ENCODE data around the gene CD226. TPM values are rescaled to one million over a fixed set of nuclear protein-coding genes. Genes with fewer than 3 reads are reported as not detected.

CD226 gene
- total RNA-seq, 1 experiment from 2014 or later, result 3.4 TPM

DNA sequence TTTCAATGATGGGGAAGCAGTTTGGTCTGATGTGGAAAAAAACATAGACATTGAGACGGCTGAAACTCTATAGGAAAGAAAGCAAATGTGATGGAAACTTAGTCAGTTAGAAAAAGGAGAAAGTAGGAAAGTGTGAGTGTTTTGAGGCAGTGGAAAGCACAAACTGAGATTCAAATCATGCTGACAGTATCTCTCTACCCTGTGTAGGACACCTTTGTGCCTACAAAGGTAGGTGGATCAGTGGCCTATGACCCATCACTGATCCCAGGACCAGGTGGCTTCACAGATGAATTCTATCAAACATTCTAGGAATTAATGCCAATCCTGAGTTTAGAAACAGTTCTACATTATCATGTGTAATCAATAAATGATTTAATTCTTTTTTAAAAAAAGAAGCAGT lies 57.1 kb downstream of the CD226 start:
- intact Hi-C loops (cut with micrococcal nuclease), result no loop called here
- TF ChIP-seq, protein P1, sequence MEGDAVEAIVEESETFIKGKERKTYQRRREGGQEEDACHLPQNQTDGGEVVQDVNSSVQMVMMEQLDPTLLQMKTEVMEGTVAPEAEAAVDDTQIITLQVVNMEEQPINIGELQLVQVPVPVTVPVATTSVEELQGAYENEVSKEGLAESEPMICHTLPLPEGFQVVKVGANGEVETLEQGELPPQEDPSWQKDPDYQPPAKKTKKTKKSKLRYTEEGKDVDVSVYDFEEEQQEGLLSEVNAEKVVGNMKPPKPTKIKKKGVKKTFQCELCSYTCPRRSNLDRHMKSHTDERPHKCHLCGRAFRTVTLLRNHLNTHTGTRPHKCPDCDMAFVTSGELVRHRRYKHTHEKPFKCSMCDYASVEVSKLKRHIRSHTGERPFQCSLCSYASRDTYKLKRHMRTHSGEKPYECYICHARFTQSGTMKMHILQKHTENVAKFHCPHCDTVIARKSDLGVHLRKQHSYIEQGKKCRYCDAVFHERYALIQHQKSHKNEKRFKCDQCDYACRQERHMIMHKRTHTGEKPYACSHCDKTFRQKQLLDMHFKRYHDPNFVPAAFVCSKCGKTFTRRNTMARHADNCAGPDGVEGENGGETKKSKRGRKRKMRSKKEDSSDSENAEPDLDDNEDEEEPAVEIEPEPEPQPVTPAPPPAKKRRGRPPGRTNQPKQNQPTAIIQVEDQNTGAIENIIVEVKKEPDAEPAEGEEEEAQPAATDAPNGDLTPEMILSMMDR (IDR thresholded peaks at IDR 0.05; ENCODE audit: unreplicated experiment), result no peak

DNA sequence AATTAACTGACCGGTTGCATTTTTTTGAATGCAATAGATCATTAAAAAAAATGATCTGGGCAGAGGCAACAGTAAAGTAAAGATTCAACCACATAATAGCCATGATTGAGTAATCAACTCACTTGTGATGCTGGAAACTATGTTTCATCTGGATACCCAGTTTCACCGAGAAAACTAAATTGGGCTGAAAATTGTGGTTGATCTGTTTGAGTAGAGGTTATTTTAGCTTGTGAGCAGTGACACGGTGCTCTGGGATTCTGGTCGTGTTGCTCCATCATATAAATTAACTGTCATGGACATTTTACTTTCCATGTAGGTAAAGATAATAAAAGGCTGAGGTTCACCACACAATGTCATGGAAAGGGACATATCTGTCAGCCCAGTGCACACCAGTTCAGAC lies 58.7 kb downstream of the CD226 start:
- intact Hi-C loops (cut with micrococcal nuclease), result no loop called here
- Mint-ChIP-seq H3K27ac (ENCODE audit: low read depth, unreplicated experiment) (no peak overlapping the region), H3K4me3 (ENCODE audit: unreplicated experiment) (no peak overlapping the region), H3K36me3 (ENCODE audit: insufficient read depth, unreplicated experiment) (no peaks in the 10 kb centered on the region), H3K9me3 (ENCODE audit: unreplicated experiment) (no peaks in the 10 kb centered on the region), H3K4me1 (ENCODE audit: insufficient read depth, unreplicated experiment) (no peaks in the 10 kb centered on the region), H3K27me3 (ENCODE audit: insufficient read depth, unreplicated experiment) (no peaks in the 10 kb centered on the region)
- ChIA-PET POLR2A (no interaction called here), CTCF (interaction anchor here (0.6 kb wide), 1 partner anchor 20 kb away, joined by 3 read pairs; no protein-coding TSS in a partner anchor)
- TF ChIP-seq, protein P1 (IDR thresholded peaks at IDR 0.05; ENCODE audit: unreplicated experiment), result no peak
- no peak for DNase-seq (ENCODE audit: unreplicated experiment)
- BruUV-seq (replicated peaks), result no TSS peak

More for the DNA sequence above, 57.1 kb downstream of the CD226 start:
- DNase-seq (ENCODE audit: unreplicated experiment), result no peak
- no TSS peak for BruUV-seq (replicated peaks)
- Mint-ChIP-seq H3K36me3 (ENCODE audit: insufficient read depth, unreplicated experiment) (peaks cover under 1% of the 10 kb centered on the region), H3K4me3 (ENCODE audit: unreplicated experiment) (no peak overlapping the region), H3K27ac (ENCODE audit: low read depth, unreplicated experiment) (no peak overlapping the region), H3K9me3 (ENCODE audit: unreplicated experiment) (no peaks in the 10 kb centered on the region), H3K27me3 (ENCODE audit: insufficient read depth, unreplicated experiment) (no peaks in the 10 kb centered on the region), H3K4me1 (ENCODE audit: insufficient read depth, unreplicated experiment) (no peaks in the 10 kb centered on the region)
- ChIA-PET POLR2A (no interaction called here), CTCF (no interaction called here)

DNA sequence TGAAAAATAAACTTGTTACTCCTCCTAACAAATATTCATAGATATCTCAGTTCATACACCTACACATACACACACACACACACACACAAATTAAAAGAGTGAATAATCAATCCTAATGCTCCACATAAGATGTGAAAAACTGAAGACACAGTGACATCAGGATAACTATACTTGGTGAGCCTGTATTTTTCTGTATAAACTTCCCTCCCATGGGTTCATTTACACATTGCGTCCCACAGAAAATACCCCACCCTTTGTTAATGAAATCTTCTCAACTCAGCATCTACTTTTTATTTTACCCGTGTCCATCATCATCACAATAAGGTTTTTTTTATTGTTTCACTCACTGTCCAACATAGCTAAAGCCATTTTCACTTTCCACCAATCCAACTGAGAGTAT lies 60.4 kb downstream of the CD226 start:
- TF ChIP-seq, protein P1 (IDR thresholded peaks at IDR 0.05; ENCODE audit: unreplicated experiment), result no peak
- H3K9me3 Mint-ChIP-seq (ENCODE audit: unreplicated experiment), result no peaks in the 10 kb centered on the region
- intact Hi-C loops (cut with micrococcal nuclease), result no loop called here
- DNase-seq (ENCODE audit: unreplicated experiment), result no peak
- H3K27ac Mint-ChIP-seq (ENCODE audit: low read depth, unreplicated experiment), result no peak overlapping the region
- no peaks in the 10 kb centered on the region for H3K36me3 Mint-ChIP-seq (ENCODE audit: insufficient read depth, unreplicated experiment)
- H3K4me1 Mint-ChIP-seq (ENCODE audit: insufficient read depth, unreplicated experiment), result no peaks in the 10 kb centered on the region
- ChIA-PET CTCF (interaction anchor here (0.6 kb wide), 1 partner anchor 207 kb away, joined by 5 read pairs; no protein-coding TSS in a partner anchor), POLR2A (no interaction called here)
- no TSS peak for BruUV-seq (replicated peaks)
- no peak overlapping the region for H3K4me3 Mint-ChIP-seq (ENCODE audit: unreplicated experiment)
- no peaks in the 10 kb centered on the region for H3K27me3 Mint-ChIP-seq (ENCODE audit: insufficient read depth, unreplicated experiment)

DNA sequence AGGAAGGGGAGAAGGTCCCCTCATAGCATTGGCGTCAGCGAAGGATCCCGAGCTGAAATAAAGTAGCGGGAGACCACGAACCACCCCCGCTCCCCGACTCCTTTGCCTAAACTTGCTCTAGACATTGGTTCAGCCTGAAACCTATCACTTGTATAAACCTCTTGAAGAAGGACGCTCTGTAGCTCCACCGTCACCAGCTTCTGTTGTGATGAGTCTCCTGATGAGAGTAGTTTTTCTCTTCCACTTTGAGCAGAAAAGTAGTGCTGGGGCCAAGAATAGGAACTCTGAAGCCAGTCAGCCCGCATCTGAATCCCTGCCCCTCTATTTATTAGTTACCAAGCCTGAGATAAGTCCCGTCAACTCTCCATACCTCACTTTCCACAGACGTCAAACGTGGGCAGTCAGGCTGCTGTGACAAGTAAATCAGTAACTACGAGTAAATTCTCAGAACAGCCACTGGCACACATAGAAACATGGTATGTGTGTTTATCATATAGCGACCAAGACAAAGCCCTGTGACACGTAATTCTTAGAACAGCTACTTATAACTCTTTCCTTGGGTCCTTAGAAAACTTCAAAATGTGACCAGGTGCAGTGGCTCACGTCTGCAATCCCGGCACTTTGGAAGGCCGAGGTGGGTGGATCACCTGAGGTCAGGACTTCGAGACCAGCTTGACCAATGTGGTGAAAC lies 61.7 kb downstream of the CD226 start:
- no peak for DNase-seq (ENCODE audit: unreplicated experiment)
- BruUV-seq (replicated peaks), result no TSS peak
- intact Hi-C loops (cut with micrococcal nuclease), result no loop called here
- H3K27ac Mint-ChIP-seq (ENCODE audit: low read depth, unreplicated experiment), result no peak overlapping the region
- H3K27me3 Mint-ChIP-seq (ENCODE audit: insufficient read depth, unreplicated experiment), result no peaks in the 10 kb centered on the region
- POLR2A ChIA-PET, result no interaction called here
- CTCF ChIA-PET, result interaction anchor here (0.8 kb wide), 1 partner anchor 200 kb away, joined by 4 read pairs; no protein-coding TSS in a partner anchor
- no peaks in the 10 kb centered on the region for H3K9me3 Mint-ChIP-seq (ENCODE audit: unreplicated experiment)
- H3K4me1 Mint-ChIP-seq (ENCODE audit: insufficient read depth, unreplicated experiment), result no peaks in the 10 kb centered on the region
- H3K36me3 Mint-ChIP-seq (ENCODE audit: insufficient read depth, unreplicated experiment), result no peaks in the 10 kb centered on the region
- H3K4me3 Mint-ChIP-seq (ENCODE audit: unreplicated experiment), result no peak overlapping the region
- TF ChIP-seq, protein P1 (IDR thresholded peaks at IDR 0.05; ENCODE audit: unreplicated experiment), result no peak
